A673 (cell line): ENCODE results near the gene PEX14. TPM values are rescaled to one million over a fixed set of nuclear protein-coding genes. Genes with fewer than 3 reads are reported as not detected.

ENCODE experiments used
- BruUV-seq: library from RNA; stranded (reverse); fragments of 400-500 nt; replicated peaks from 2 replicates; lab custom pipeline; 2021; lab: Mats Ljungman, UMichigan
- CTCF ChIA-PET: fragments of 300-600 bp; sonication (Branson Sonifier 250); formaldehyde crosslinking; loops from one replicate; lab custom pipeline; 2022; ENCODE audit warnings: antibody characterized with exemption; lab: Charles Lee
- POLR2A ChIA-PET: fragments of 300-600 bp; sonication (Branson Sonifier 250); formaldehyde crosslinking; loops from one replicate; lab custom pipeline; 2022; ENCODE audit warnings: antibody characterized with exemption; ENCODE audit not compliant: low non-redundant PET; lab: Charles Lee
- DNase-seq: peaks from one replicate; pipeline ENCODE4 v3.0.0-alpha.2; 2015; ENCODE audit warnings: low spot score
- H3K27ac ChIP-seq: fragments of 200-600 bp; sonication (generic); 2 replicates; pipeline ENCODE4 v1.5.1; 2016; ENCODE audit warnings: mixed run types, low read depth, mild to moderate bottlenecking, mixed read lengths, antibody characterized with exemption, low read length; ENCODE audit not compliant: poor library complexity, severe bottlenecking
- H3K27me3 ChIP-seq: fragments of 200-600 bp; sonication (generic); replicated peaks from 2 replicates; pipeline ENCODE4 v1.6.1; 2017; ENCODE audit warnings: mixed run types, low read depth, mild to moderate bottlenecking, mixed read lengths, antibody characterized with exemption, low read length; ENCODE audit not compliant: insufficient read depth, poor library complexity
- H3K36me3 ChIP-seq: fragments of 200-600 bp; sonication (generic); 2 replicates; pipeline ENCODE4 v1.6.1; 2016; ENCODE audit warnings: mixed run types, mild to moderate bottlenecking, mixed read lengths, antibody characterized with exemption, low read length; ENCODE audit not compliant: insufficient read depth, poor library complexity, severe bottlenecking
- H3K4me1 ChIP-seq: fragments of 200-600 bp; sonication (generic); 2 replicates; pipeline ENCODE4 v1.6.1; 2017; ENCODE audit warnings: mixed run types, mild to moderate bottlenecking, mixed read lengths, antibody characterized with exemption, low read length; ENCODE audit not compliant: insufficient read depth, poor library complexity, severe bottlenecking
- H3K4me3 ChIP-seq: fragments of 200-600 bp; sonication (generic); 2 replicates; pipeline ENCODE4 v1.5.1; 2016; ENCODE audit warnings: low read depth, mixed run types, mild to moderate bottlenecking, mixed read lengths, low read length; ENCODE audit not compliant: poor library complexity, severe bottlenecking
- H3K9me3 ChIP-seq: fragments of 200-600 bp; sonication (generic); 2 replicates; pipeline ENCODE4 v1.6.1; 2016; ENCODE audit warnings: mixed run types, low read depth, mild to moderate bottlenecking, mixed read lengths, antibody characterized with exemption, low read length; ENCODE audit not compliant: poor library complexity, severe bottlenecking
- EZH2 ChIP-seq: fragments of 200-600 bp; sonication (generic); IDR thresholded peaks from 2 replicates; pipeline ENCODE4 v1.6.1; 2017; ENCODE audit warnings: borderline replicate concordance, low read depth, mild to moderate bottlenecking, mixed read lengths, antibody characterized with exemption, low read length; ENCODE audit not compliant: poor library complexity, severe bottlenecking
- intact Hi-C: fragments of 100-400 bp; cut with micrococcal nuclease; formaldehyde crosslinking; loops from one replicate; pipeline ENCODE4 v1.10.0; 2022; ENCODE audit not compliant: unreplicated experiment
- total RNA-seq: library from RNA; stranded (reverse); gene quantifications from 2 replicates; pipeline ENCODE4 v1.2.3, GENCODE V29; 2021
- TF ChIP-seq, protein P1 (sequence below): fragments of 300-800, 200-600 bp; sonication (generic); conservative IDR thresholded peaks from 2 replicates; pipeline ENCODE4 v1.5.1; 2017; ENCODE audit warnings: low read depth, mild to moderate bottlenecking, antibody characterized with exemption, low read length, moderate library complexity, mixed read lengths

The PEX14 gene
- total RNA-seq, 1 experiment from 2014 or later: 26.8 TPM

DNA sequence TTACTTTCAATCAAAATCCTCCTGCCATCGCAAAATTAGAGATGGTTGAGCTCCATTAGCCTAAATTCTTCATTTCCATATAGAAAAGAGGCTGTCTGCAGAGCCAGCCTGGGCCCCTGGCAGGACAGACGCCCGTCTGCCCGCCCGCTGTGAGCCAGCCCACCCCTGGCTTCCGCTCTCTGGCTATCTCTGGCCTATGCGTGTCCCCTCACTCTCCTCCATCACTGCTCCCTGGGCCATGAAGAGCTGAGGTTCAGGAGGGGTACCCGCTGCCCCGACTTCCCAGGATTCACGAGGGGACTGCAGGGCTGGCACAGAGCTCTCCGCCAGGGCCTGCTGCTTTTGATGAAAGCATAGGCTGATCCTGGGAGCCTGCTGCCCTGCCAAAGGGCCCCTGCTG lies 204.1 kb downstream of the PEX14 start:
- ChIA-PET CTCF (no interaction called here), POLR2A (no interaction called here)
- Histone ChIP-seq H3K4me1 (peaks cover 34% of the 10 kb centered on the region), H3K4me3 (no peak overlapping the region), H3K27me3 (no peaks in the 10 kb centered on the region), H3K9me3 (no peaks in the 10 kb centered on the region), H3K27ac (peak overlapping the region; percentile 11), H3K36me3 (no peaks in the 10 kb centered on the region)
- TF ChIP-seq, protein P1, sequence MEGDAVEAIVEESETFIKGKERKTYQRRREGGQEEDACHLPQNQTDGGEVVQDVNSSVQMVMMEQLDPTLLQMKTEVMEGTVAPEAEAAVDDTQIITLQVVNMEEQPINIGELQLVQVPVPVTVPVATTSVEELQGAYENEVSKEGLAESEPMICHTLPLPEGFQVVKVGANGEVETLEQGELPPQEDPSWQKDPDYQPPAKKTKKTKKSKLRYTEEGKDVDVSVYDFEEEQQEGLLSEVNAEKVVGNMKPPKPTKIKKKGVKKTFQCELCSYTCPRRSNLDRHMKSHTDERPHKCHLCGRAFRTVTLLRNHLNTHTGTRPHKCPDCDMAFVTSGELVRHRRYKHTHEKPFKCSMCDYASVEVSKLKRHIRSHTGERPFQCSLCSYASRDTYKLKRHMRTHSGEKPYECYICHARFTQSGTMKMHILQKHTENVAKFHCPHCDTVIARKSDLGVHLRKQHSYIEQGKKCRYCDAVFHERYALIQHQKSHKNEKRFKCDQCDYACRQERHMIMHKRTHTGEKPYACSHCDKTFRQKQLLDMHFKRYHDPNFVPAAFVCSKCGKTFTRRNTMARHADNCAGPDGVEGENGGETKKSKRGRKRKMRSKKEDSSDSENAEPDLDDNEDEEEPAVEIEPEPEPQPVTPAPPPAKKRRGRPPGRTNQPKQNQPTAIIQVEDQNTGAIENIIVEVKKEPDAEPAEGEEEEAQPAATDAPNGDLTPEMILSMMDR: no peak
- no peak for TF ChIP-seq EZH2
- intact Hi-C loops: loop anchor here (1.0 kb wide), 1 partner anchor 117 kb away; the partner anchor contains the start of gene CASZ1
- DNase-seq: no peak
- no TSS peak for BruUV-seq

DNA sequence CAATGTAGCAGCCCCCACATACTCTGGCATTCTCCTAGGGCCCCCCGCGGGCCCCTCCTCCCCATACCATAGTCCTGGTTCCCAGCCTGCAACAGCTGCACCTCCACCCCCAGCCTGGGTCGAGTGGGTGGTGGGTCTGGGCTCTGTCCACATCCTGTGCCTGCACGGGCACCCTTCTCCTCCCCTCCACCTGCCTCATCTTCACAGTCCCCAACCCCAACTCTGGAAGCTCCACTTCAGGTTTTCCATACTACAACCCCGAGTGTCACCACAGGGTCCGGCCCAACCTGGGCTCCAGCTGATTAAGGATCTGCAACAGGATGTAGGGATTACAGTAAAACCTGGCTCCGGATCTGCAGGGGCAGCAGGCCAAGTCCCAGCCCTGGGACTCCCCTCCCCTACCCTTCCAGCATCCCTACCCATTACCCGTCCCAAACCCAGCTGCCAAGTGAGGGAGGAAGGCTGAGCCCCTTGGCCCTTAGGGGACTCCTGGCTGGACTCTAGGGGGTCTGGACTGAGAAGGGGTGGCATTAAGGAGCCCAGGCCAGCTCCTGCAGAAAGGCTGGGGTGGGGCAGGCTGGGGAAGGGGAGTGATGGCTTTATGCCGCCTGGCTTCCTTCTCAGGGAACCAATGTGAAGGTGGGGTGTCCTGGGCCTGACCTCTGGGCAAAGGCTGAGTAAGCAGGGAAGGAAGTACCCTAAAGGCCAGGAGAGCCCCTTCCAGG lies 204.9 kb downstream of the PEX14 start:
- intact Hi-C loops: loop anchor here (1.0 kb wide), 1 partner anchor 117 kb away; the partner anchor contains the start of gene CASZ1
- no peaks in the 10 kb centered on the region for H3K36me3 ChIP-seq
- no peak for TF ChIP-seq EZH2
- TF ChIP-seq, protein P1: no peak
- POLR2A ChIA-PET: interaction anchor here (0.6 kb wide), 1 partner anchor 11 kb away, joined by 8 read pairs; no protein-coding TSS in a partner anchor
- H3K27me3 ChIP-seq: no peaks in the 10 kb centered on the region
- CTCF ChIA-PET: interaction anchor here (0.7 kb wide), 1 partner anchor 142 kb away, joined by 3 read pairs; no protein-coding TSS in a partner anchor
- peak; percentile 91 for DNase-seq
- peaks cover 34% of the 10 kb centered on the region for H3K4me1 ChIP-seq
- BruUV-seq: no TSS peak
- no peak overlapping the region for H3K4me3 ChIP-seq
- peak overlapping the region; percentile 11 for H3K27ac ChIP-seq
- no peaks in the 10 kb centered on the region for H3K9me3 ChIP-seq

Other genes with a start within 250 kb of the PEX14 start
- gene PGD, start 75.9 kb upstream of the PEX14 start, total RNA-seq: 423 and 451 TPM in 2 replicates
- 37.7 and 42.2 TPM in 2 replicates for gene CENPS, start 44.5 kb upstream of the PEX14 start, total RNA-seq
- gene CORT, start 24.9 kb upstream of the PEX14 start, total RNA-seq: 1.4 and 2.0 TPM in 2 replicates
- gene DFFA, start 2.4 kb upstream of the PEX14 start, total RNA-seq: 49.1 and 49.7 TPM in 2 replicates